GM23338 (cell line): ENCODE measurements around the gene EMID1. TPM values are rescaled to one million over a fixed set of nuclear protein-coding genes. Genes with fewer than 3 reads are reported as not detected.

Source experiments
- ATAC-seq: fragments of 200-7000 bp; cut with Tn5 transposase; 3 replicates; pipeline ENCODE4 v1.9.1; 2020
- DNase-seq: peaks from one replicate; pipeline ENCODE4 v3.0.0-alpha.2; 2015; ENCODE audit warnings: low spot score
- H2AFZ ChIP-seq: fragments of 200-600 bp; sonication (generic); 2 replicates; pipeline ENCODE4 v1.8.0; 2016; ENCODE audit warnings: antibody characterized with exemption, mild to moderate bottlenecking, moderate library complexity
- H3F3A ChIP-seq: fragments of 200-600 bp; sonication (generic); replicated peaks from 2 replicates; pipeline ENCODE4 v1.8.0; 2017; ENCODE audit warnings: antibody characterized with exemption, mixed run types, low read depth
- H3K27ac ChIP-seq: fragments of 200-600 bp; sonication (generic); 2 replicates; pipeline ENCODE4 v1.6.1; 2016; ENCODE audit warnings: low read depth
- H3K27me3 ChIP-seq: fragments of 200-600 bp; sonication (generic); 2 replicates; pipeline ENCODE4 v1.8.0; 2016; ENCODE audit warnings: mild to moderate bottlenecking, mixed run types, moderate library complexity; ENCODE audit not compliant: insufficient read depth
- H3K36me3 ChIP-seq: fragments of 200-600 bp; sonication (generic); 2 replicates; pipeline ENCODE4 v1.8.0; 2016; ENCODE audit warnings: mild to moderate bottlenecking; ENCODE audit not compliant: insufficient read depth
- H3K4me1 ChIP-seq: fragments of 200-600 bp; sonication (generic); 2 replicates; pipeline ENCODE4 v1.8.0; 2016; ENCODE audit warnings: mild to moderate bottlenecking, moderate library complexity; ENCODE audit not compliant: insufficient read depth
- H3K4me2 ChIP-seq: fragments of 200-600 bp; sonication (generic); 2 replicates; pipeline ENCODE4 v1.7.1; 2017; ENCODE audit warnings: mixed run types
- H3K4me3 ChIP-seq: fragments of 200-600 bp; sonication (generic); 2 replicates; pipeline ENCODE4 v1.6.1; 2016; ENCODE audit warnings: mixed run types
- H3K79me2 ChIP-seq: fragments of 200-600 bp; sonication (generic); replicated peaks from 2 replicates; pipeline ENCODE4 v1.8.0; 2017; ENCODE audit warnings: mild to moderate bottlenecking; ENCODE audit not compliant: insufficient read depth
- H3K9me2 ChIP-seq: fragments of 200-600 bp; sonication (generic); 2 replicates; pipeline ENCODE4 v1.8.0; 2017; ENCODE audit not compliant: insufficient read depth
- H4K20me1 ChIP-seq: fragments of 200-600 bp; sonication (generic); replicated peaks from 2 replicates; pipeline ENCODE4 v1.8.0; 2017; ENCODE audit warnings: mild to moderate bottlenecking; ENCODE audit not compliant: insufficient read depth
- H3K27ac Mint-ChIP-seq: 2 replicates; pipeline ENCODE4 v1.8.0; 2020; ENCODE audit warnings: inconsistent platforms, mild to moderate bottlenecking, moderate library complexity, mixed read lengths
- H3K27me3 Mint-ChIP-seq: 3 replicates; pipeline ENCODE4 v1.8.0; 2022; ENCODE audit warnings: low read depth, mild to moderate bottlenecking, moderate library complexity, mixed read lengths, inconsistent platforms; ENCODE audit not compliant: insufficient read depth, poor library complexity
- H3K36me3 Mint-ChIP-seq: 3 replicates; pipeline ENCODE4 v1.8.0; 2021; ENCODE audit warnings: low read depth, mild to moderate bottlenecking, inconsistent platforms, moderate library complexity, mixed read lengths
- H3K4me1 Mint-ChIP-seq: 3 replicates; pipeline ENCODE4 v1.8.0; 2020; ENCODE audit warnings: mild to moderate bottlenecking, inconsistent platforms, mixed read lengths
- H3K4me3 Mint-ChIP-seq: 3 replicates; pipeline ENCODE4 v1.8.0; 2021; ENCODE audit warnings: moderate library complexity, mild to moderate bottlenecking, inconsistent platforms, mixed read lengths
- H3K9me3 Mint-ChIP-seq: 3 replicates; pipeline ENCODE4 v1.8.0; 2020; ENCODE audit warnings: moderate library complexity, mild to moderate bottlenecking, inconsistent platforms, mixed read lengths
- CREB1 ChIP-seq: fragments of 250-450 bp; sonication (Bioruptor Pico); IDR thresholded peaks from 2 replicates; pipeline ENCODE4 v1.5.0; 2020; ENCODE audit warnings: low read depth, mild to moderate bottlenecking, moderate library complexity
- EZH2 ChIP-seq: fragments of 200-600 bp; sonication (generic); IDR thresholded peaks from one replicate; pipeline ENCODE4 v1.8.0; 2017; ENCODE audit warnings: antibody characterized with exemption, mild to moderate bottlenecking, low read depth; ENCODE audit not compliant: unreplicated experiment
- JUNB ChIP-seq: IDR thresholded peaks from one replicate; pipeline ENCODE4 v1.6.1; 2016; ENCODE audit warnings: antibody characterized with exemption; ENCODE audit not compliant: unreplicated experiment
- NANOG ChIP-seq: IDR thresholded peaks from 2 replicates; pipeline ENCODE4 v1.6.1; 2016; ENCODE audit warnings: antibody characterized with exemption, borderline replicate concordance
- POLR2AphosphoS5 ChIP-seq: IDR thresholded peaks from 2 replicates; pipeline ENCODE4 v1.6.1; 2016; ENCODE audit warnings: antibody characterized with exemption, low read depth
- STAT1 ChIP-seq: IDR thresholded peaks from one replicate; pipeline ENCODE4 v1.6.1; 2016; ENCODE audit warnings: antibody characterized with exemption; ENCODE audit not compliant: unreplicated experiment
- polyA plus RNA-seq: library from polyadenylated mRNA; unstranded; fragments of >200 nt; fragmentation: Nextera tagmentation; extraction: Ambion mirVana; gene quantifications from 2 replicates; pipeline ENCODE4 v1.2.1, GENCODE V29; 2016
- total RNA-seq: library from RNA; depleted of rRNA; stranded (reverse); fragments of >200 nt; shearing (Covaris generic); gene quantifications from 2 replicates; pipeline ENCODE4 v1.2.3, GENCODE V29; 2014
- TF ChIP-seq, protein P1 (sequence below): IDR thresholded peaks from one replicate; pipeline ENCODE4 v1.6.1; 2018; ENCODE audit warnings: antibody characterized with exemption; ENCODE audit not compliant: unreplicated experiment
- TF ChIP-seq, protein P2 (sequence below): fragments of 250-450 bp; sonication (Bioruptor Pico); IDR thresholded peaks from 2 replicates; pipeline ENCODE4 v1.5.0; 2020; ENCODE audit warnings: mild to moderate bottlenecking, moderate library complexity
- TF ChIP-seq, protein P3 (sequence below): IDR thresholded peaks from 2 replicates; pipeline ENCODE4 v1.6.1; 2016; ENCODE audit warnings: antibody characterized with exemption
- TF ChIP-seq, protein P4 (sequence below), 2 experiments: fragments of 200-600 bp in 1 of 2; sonication (generic) in 1 of 2; conservative IDR thresholded peaks; 2 replicates each; pipeline versions ENCODE4 v1.5.1 to v1.6.1; 2016 to 2017; ENCODE audit warnings: antibody characterized with exemption in 2 of 2, low read depth in 2 of 2, mild to moderate bottlenecking in 2 of 2, moderate library complexity in 1 of 2

EMID1 gene
- total and polyA plus RNA-seq, 2 experiments from 2014 or later: 3.0 to 13.4 TPM

DNA sequence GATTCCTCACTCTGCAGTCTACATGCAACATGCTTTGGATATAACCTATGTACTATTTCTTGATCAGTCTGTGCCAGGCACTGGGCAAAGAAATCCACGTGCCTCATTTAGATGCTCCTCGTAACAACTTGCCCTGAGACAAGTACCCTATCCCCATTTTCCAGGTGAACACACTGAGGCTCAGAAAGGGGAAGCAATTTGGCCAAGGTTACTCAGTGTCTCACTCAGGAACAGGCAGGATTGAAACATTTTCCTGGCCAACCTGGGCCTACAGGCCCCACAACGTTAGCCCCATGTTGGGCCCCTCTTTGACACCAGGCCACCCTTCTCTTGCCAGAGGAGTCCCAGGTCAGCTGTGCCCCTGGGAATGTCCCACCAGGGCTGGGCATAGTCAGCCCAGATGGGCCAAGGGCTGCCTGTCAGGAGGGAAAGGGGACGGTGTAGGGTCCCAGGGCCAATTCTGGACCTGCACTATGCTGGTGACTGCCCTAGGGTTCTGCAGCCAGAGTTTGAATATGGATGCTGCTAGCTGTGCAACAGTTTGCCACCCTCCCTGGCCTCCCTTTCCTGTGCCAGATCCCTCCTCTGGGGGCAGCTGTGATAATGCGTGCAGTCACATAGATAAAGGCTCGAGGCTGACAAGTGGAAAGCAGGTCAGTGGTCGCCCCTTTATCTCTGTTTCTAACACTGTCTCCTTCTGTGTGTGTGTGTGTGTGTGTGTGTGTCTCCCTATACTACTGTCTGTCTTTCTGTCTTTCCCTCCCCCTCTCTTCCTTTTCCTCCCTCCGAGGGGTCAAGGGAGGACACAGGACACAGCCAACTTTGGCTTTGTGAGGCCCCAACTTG, 10.4 kb upstream of the EMID1 start:
- H3K4me2 ChIP-seq: no peak overlapping the region
- Mint-ChIP-seq H3K4me1 (0 out of 3 replicates have a peak, but pooled peaks cover 2% of the 10 kb centered on the region), H3K27me3 (peaks cover 7% of the 10 kb centered on the region), H3K4me3 (no peak overlapping the region), H3K27ac (no peak overlapping the region), H3K9me3 (peaks cover 5% of the 10 kb centered on the region; the same call in 2 of the 3 replicates), H3K36me3 (peaks cover 3% of the 10 kb centered on the region; the same call in 2 of the 3 replicates)
- H3K4me1 ChIP-seq: no peaks in the 10 kb centered on the region
- no peak for DNase-seq
- ATAC-seq: peak; percentile 62
- no peaks in the 10 kb centered on the region for H3K27me3 ChIP-seq
- H3K27ac ChIP-seq: no peak overlapping the region
- H3K9me2 ChIP-seq: no peaks in the 10 kb centered on the region
- H3K4me3 ChIP-seq: no peak overlapping the region
- no peaks in the 10 kb centered on the region for H3K36me3 ChIP-seq
- no peaks in the 10 kb centered on the region for H4K20me1 ChIP-seq
- no peak overlapping the region for H2AFZ ChIP-seq
- H3F3A ChIP-seq: no peaks in the 10 kb centered on the region
- TF ChIP-seq EZH2 (no peak), NANOG (no peak), JUNB (no peak), STAT1 (no peak), POLR2AphosphoS5 (no peak), CREB1 (no peak)
- TF ChIP-seq, protein P1, sequence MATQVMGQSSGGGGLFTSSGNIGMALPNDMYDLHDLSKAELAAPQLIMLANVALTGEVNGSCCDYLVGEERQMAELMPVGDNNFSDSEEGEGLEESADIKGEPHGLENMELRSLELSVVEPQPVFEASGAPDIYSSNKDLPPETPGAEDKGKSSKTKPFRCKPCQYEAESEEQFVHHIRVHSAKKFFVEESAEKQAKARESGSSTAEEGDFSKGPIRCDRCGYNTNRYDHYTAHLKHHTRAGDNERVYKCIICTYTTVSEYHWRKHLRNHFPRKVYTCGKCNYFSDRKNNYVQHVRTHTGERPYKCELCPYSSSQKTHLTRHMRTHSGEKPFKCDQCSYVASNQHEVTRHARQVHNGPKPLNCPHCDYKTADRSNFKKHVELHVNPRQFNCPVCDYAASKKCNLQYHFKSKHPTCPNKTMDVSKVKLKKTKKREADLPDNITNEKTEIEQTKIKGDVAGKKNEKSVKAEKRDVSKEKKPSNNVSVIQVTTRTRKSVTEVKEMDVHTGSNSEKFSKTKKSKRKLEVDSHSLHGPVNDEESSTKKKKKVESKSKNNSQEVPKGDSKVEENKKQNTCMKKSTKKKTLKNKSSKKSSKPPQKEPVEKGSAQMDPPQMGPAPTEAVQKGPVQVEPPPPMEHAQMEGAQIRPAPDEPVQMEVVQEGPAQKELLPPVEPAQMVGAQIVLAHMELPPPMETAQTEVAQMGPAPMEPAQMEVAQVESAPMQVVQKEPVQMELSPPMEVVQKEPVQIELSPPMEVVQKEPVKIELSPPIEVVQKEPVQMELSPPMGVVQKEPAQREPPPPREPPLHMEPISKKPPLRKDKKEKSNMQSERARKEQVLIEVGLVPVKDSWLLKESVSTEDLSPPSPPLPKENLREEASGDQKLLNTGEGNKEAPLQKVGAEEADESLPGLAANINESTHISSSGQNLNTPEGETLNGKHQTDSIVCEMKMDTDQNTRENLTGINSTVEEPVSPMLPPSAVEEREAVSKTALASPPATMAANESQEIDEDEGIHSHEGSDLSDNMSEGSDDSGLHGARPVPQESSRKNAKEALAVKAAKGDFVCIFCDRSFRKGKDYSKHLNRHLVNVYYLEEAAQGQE: no peak
- TF ChIP-seq, protein P2, sequence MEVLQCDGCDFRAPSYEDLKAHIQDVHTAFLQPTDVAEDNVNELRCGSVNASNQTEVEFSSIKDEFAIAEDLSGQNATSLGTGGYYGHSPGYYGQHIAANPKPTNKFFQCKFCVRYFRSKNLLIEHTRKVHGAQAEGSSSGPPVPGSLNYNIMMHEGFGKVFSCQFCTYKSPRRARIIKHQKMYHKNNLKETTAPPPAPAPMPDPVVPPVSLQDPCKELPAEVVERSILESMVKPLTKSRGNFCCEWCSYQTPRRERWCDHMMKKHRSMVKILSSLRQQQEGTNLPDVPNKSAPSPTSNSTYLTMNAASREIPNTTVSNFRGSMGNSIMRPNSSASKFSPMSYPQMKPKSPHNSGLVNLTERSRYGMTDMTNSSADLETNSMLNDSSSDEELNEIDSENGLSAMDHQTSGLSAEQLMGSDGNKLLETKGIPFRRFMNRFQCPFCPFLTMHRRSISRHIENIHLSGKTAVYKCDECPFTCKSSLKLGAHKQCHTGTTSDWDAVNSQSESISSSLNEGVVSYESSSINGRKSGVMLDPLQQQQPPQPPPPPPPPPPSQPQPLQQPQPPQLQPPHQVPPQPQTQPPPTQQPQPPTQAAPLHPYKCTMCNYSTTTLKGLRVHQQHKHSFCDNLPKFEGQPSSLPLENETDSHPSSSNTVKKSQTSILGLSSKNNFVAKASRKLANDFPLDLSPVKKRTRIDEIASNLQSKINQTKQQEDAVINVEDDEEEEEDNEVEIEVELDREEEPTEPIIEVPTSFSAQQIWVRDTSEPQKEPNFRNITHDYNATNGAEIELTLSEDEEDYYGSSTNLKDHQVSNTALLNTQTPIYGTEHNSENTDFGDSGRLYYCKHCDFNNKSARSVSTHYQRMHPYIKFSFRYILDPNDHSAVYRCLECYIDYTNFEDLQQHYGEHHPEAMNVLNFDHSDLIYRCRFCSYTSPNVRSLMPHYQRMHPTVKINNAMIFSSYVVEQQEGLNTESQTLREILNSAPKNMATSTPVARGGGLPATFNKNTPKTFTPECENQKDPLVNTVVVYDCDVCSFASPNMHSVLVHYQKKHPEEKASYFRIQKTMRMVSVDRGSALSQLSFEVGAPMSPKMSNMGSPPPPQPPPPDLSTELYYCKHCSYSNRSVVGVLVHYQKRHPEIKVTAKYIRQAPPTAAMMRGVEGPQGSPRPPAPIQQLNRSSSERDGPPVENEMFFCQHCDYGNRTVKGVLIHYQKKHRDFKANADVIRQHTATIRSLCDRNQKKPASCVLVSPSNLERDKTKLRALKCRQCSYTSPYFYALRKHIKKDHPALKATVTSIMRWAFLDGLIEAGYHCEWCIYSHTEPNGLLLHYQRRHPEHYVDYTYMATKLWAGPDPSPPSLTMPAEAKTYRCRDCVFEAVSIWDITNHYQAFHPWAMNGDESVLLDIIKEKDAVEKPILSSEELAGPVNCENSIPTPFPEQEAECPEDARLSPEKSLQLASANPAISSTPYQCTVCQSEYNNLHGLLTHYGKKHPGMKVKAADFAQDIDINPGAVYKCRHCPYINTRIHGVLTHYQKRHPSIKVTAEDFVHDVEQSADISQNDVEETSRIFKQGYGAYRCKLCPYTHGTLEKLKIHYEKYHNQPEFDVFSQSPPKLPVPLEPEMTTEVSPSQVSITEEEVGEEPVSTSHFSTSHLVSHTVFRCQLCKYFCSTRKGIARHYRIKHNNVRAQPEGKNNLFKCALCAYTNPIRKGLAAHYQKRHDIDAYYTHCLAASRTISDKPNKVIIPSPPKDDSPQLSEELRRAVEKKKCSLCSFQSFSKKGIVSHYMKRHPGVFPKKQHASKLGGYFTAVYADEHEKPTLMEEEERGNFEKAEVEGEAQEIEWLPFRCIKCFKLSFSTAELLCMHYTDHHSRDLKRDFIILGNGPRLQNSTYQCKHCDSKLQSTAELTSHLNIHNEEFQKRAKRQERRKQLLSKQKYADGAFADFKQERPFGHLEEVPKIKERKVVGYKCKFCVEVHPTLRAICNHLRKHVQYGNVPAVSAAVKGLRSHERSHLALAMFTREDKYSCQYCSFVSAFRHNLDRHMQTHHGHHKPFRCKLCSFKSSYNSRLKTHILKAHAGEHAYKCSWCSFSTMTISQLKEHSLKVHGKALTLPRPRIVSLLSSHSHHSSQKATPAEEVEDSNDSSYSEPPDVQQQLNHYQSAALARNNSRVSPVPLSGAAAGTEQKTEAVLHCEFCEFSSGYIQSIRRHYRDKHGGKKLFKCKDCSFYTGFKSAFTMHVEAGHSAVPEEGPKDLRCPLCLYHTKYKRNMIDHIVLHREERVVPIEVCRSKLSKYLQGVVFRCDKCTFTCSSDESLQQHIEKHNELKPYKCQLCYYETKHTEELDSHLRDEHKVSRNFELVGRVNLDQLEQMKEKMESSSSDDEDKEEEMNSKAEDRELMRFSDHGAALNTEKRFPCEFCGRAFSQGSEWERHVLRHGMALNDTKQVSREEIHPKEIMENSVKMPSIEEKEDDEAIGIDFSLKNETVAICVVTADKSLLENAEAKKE (CRISPR knock-in tag): no peak
- TF ChIP-seq, protein P3, sequence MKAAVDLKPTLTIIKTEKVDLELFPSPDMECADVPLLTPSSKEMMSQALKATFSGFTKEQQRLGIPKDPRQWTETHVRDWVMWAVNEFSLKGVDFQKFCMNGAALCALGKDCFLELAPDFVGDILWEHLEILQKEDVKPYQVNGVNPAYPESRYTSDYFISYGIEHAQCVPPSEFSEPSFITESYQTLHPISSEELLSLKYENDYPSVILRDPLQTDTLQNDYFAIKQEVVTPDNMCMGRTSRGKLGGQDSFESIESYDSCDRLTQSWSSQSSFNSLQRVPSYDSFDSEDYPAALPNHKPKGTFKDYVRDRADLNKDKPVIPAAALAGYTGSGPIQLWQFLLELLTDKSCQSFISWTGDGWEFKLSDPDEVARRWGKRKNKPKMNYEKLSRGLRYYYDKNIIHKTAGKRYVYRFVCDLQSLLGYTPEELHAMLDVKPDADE: no peak
- TF ChIP-seq, protein P4, sequence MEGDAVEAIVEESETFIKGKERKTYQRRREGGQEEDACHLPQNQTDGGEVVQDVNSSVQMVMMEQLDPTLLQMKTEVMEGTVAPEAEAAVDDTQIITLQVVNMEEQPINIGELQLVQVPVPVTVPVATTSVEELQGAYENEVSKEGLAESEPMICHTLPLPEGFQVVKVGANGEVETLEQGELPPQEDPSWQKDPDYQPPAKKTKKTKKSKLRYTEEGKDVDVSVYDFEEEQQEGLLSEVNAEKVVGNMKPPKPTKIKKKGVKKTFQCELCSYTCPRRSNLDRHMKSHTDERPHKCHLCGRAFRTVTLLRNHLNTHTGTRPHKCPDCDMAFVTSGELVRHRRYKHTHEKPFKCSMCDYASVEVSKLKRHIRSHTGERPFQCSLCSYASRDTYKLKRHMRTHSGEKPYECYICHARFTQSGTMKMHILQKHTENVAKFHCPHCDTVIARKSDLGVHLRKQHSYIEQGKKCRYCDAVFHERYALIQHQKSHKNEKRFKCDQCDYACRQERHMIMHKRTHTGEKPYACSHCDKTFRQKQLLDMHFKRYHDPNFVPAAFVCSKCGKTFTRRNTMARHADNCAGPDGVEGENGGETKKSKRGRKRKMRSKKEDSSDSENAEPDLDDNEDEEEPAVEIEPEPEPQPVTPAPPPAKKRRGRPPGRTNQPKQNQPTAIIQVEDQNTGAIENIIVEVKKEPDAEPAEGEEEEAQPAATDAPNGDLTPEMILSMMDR (conservative IDR thresholded peaks at IDR 0.05; ENCODE audit: low read depth in 2 of 2): no peak
- no peaks in the 10 kb centered on the region for H3K79me2 ChIP-seq
